ENCODE results near the gene SLC37A2.
"Not testable (repeated sequence)": the region's sequence is repeated elsewhere in the genome, so short reads cannot be mapped to it uniquely, and the experiment has no call there.

The SLC37A2 gene

DNA sequence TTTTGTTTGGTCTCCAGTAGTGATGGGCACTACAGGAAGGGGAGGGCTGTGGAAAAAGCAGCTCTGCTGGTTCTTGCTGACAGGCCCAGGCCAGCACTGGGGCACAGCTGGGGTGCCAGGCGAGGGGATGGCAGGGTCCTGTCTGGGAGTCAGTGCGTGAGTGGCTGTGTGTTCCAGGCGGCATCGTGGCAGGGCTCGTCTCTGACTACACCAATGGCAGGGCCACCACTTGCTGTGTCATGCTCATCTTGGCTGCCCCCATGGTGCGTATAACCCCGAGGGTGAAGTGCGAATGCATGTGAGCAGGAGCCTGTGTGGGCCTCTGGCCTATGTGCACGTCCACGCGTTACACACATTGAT lies 20.9 kb downstream of the SLC37A2 start:
- DNase-seq (ENCODE audit: low spot score): no peak

DNA sequence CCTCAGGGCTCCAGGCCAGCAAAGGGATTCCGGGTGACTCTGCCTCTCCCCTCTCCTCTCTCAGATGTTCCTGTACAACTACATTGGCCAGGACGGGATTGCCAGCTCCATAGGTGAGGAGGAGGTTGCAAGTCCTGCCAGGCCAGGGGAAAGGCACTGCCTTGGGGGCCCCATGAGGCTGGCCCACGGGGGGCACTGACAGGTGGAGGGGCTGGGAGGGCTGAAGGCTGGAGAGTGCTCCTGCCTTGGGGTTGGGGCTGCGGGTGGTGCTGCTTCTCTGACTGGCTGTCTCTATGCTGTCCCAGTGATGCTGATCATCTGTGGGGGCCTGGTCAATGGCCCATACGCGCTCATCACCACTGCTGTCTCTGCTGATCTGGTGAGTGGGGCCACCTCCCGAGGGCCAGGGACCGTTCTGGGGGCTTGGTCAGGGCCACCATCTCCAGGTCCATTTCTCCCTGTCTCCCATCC lies 21.7 kb downstream of the SLC37A2 start:
- DNase-seq (ENCODE audit: low spot score): no peak

GRCh38 chr11:125085301-125086081 lies 22.4 kb downstream of the SLC37A2 start:
- DNase-seq (ENCODE audit: low spot score): no peak

DNA sequence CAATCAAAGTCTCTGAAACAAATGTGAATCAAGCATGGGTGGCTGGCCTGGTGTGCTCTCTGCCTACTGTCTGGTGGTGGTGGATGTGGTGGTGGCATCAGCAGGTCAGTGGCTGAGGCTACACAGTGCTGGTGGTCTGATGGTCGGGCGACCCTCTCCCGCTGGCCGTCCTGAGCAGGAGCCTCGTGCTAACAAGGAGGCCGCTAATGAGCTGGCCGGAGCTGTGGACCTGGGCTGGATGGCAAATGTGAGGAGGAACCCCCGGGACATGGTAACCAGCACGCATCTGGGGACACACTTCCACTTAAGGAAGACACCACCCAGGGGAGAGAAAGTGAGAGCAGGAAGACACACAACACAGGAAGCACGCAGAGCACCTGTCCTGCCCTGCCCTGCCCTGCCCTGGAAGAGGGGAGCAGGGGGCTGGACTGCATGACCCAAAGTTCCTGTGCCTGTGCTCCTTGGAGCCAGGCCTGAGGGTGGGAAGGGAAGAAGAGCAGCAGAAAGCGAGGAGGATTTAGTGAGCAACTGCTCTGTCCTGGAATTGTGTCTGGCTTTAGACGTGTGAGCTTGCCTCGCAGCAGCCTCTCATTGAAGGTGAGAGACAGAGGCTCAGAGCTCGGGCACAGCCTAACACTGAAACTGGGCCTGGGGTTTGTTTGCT lies 23.7 kb downstream of the SLC37A2 start:
- DNase-seq (ENCODE audit: low spot score): no peak

- no peak for DNase-seq (ENCODE audit: low spot score)
Observed at GRCh38 chr11:125088123-125088522, 25.0 kb downstream of the SLC37A2 start.

GRCh38 chr11:125088576-125089455 lies 25.7 kb downstream of the SLC37A2 start:
- DNase-seq (ENCODE audit: low spot score): no peak

- not testable (repeated sequence) for DNase-seq (ENCODE audit: low spot score)
Observed at GRCh38 chr11:125089481-125089880, 26.4 kb downstream of the SLC37A2 start.

DNA sequence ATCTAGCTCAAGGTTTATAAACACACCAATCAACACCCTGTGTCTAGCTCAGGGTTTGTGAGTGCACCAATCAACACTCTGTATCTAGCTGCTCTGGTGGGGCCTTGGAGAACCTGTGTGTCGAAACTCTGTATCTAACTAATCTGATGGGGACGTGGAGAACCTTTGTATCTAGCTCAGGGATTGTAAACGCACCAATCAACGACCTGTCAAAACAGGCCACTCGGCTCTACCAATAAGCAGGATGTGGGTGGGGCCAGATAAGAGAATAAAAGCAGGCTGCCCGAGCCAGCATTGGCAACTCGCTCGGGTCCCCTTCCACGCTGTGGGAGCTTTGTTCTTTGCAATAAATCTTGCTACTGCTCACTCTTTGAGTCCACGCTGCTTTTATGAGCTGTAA lies 27.0 kb downstream of the SLC37A2 start:
- DNase-seq (ENCODE audit: low spot score): not testable (repeated sequence)

GRCh38 chr11:125090816-125091215 lies 27.7 kb downstream of the SLC37A2 start:
- no peak for DNase-seq (ENCODE audit: low spot score)

- DNase-seq (ENCODE audit: low spot score): peak; percentile 81
Observed at GRCh38 chr11:125091247-125091876, 28.3 kb downstream of the SLC37A2 start.

- no peak for DNase-seq (ENCODE audit: low spot score)
Observed at GRCh38 chr11:125091877-125092664, 29.0 kb downstream of the SLC37A2 start.

GRCh38 chr11:125092669-125093068 lies 29.6 kb downstream of the SLC37A2 start:
- DNase-seq (ENCODE audit: low spot score): no peak

DNA sequence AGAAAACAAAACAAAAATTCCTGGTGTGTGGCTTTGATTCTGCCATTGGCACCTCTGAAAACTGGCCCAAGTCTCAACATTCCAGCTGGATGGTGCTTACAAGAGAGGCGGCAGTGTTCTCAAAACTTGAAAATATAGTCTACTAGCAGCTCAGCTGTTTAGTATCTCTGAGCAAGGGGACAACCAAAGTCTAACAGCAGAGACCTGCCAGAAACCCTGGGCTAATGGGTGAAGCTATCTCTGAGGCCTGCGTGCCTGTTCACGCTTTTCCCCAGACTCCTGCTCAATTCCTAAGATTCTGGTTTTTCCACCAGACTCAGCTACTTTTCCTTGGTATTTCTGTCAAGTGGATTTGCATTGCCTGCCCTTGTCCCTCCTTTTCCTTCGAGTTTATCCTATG lies 30.4 kb downstream of the SLC37A2 start:
- DNase-seq (ENCODE audit: low spot score): no peak

GRCh38 chr11:125094731-125095130 lies 31.6 kb downstream of the SLC37A2 start:
- no peak for DNase-seq (ENCODE audit: low spot score)

GRCh38 chr11:125100136-125100535 lies 37.0 kb downstream of the SLC37A2 start:
- no peak for DNase-seq (ENCODE audit: low spot score)

- no peak for DNase-seq (ENCODE audit: low spot score)
Observed at GRCh38 chr11:125101596-125101995, 38.5 kb downstream of the SLC37A2 start.

GRCh38 chr11:125102025-125102424 lies 38.9 kb downstream of the SLC37A2 start:
- DNase-seq (ENCODE audit: low spot score): no peak

- no peak for DNase-seq (ENCODE audit: low spot score)
Observed at GRCh38 chr11:125102510-125102909, 39.4 kb downstream of the SLC37A2 start.

- DNase-seq (ENCODE audit: low spot score): no peak
Observed at GRCh38 chr11:125105926-125106325, 42.8 kb downstream of the SLC37A2 start.

DNA sequence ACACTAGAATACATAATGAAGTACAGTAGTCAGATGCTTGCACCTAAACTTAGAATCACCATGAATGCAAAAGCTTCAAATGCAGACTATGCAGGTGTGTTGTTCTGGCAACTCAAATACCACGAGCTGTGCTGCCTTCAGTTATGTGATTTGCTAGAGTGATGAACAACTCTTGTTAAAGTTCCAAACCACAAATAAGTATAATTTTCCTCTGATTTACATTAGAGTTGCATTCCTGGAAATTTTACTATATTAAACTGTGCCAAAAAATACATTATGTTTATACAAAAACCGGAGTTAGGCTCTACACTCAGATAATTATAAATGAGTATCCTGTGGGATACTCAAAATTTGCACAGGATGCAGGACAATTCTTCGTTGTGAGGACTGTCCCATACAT lies 45.4 kb downstream of the SLC37A2 start:
- no peak for DNase-seq (ENCODE audit: low spot score)

DNA sequence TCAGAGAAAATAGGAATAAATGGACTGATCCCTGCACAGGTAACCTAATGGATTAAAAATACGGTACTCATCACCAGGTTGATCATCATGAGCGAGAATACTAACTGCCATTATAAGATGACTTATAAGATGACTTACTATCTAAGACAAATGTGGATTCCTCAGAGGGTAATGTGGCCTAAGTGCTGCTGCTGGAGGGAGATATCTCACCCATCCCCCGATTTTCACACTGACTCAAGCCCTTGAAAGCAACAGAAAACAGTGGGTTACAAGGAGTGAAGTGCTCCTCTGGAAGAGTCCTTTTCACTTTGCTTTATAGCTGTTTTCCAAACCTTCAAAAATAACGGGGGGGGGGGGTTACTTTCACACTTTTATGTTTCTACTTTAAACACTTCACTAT lies 47.4 kb downstream of the SLC37A2 start:
- no peak for DNase-seq (ENCODE audit: low spot score)
